Measurements from ENCODE around the gene GPR146.

DNA sequence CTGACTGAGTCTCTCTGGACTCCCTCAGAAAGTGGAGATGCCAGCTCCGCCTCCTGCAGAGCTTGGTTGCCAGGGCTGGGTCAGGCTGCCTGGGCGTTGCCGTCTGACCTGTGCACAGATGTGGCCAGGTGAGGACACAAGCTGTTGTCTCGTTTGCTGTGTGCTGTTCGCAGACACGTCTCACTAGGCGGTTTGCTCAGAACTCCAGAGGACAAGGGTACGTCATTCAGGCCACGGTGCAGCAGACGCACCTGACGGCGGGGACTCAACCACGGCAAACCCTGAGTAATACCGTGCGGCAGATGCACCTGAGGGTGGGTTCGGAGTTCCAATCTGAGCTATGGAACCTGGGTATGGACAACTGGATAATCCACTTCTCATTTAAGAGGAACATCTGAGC, 55.3 kb downstream of the GPR146 start:
- TF ChIP-seq, protein P1, sequence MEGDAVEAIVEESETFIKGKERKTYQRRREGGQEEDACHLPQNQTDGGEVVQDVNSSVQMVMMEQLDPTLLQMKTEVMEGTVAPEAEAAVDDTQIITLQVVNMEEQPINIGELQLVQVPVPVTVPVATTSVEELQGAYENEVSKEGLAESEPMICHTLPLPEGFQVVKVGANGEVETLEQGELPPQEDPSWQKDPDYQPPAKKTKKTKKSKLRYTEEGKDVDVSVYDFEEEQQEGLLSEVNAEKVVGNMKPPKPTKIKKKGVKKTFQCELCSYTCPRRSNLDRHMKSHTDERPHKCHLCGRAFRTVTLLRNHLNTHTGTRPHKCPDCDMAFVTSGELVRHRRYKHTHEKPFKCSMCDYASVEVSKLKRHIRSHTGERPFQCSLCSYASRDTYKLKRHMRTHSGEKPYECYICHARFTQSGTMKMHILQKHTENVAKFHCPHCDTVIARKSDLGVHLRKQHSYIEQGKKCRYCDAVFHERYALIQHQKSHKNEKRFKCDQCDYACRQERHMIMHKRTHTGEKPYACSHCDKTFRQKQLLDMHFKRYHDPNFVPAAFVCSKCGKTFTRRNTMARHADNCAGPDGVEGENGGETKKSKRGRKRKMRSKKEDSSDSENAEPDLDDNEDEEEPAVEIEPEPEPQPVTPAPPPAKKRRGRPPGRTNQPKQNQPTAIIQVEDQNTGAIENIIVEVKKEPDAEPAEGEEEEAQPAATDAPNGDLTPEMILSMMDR (conservative IDR thresholded peaks at IDR 0.05 in 1 of 2, IDR thresholded peaks at IDR 0.05 in 1 of 2; ENCODE audit: low read depth in 1 of 2, low read length in 2 of 2), result no peak
- TF ChIP-seq EZH2 (IDR thresholded peaks at IDR 0.05; ENCODE audit: low read length, missing control alignments), result no peak
